ENCODE results near the gene SARDH. TPM values are rescaled to one million over a fixed set of nuclear protein-coding genes. Genes with fewer than 3 reads are reported as not detected.

The SARDH gene
- total and polyA plus RNA-seq, 11 donors = 0.19 to 1.7 (median 0.69) TPM

- ATAC-seq = peak in 1 of 4 donors; percentile 24
- WGBS, 4 donors = 53 to 68% (median 58%) methylated on average over 6 of the region's 6 CpGs
- TF ChIP-seq CTCF (IDR thresholded peaks at IDR 0.05) (no peak), POLR2A (IDR thresholded peaks at IDR 0.05) (no peak)
- Histone ChIP-seq H3K9me3 (no peaks in the 10 kb centered on the region), H3K36me3 (no peaks in the 10 kb centered on the region), H3K4me3 (no peak overlapping the region), H3K4me1 (no peaks in the 10 kb centered on the region), H3K27me3 (peaks cover 0 to 17% (median 0%) of the 10 kb centered on the region in 9 donors), H3K27ac (no peak overlapping the region)
- intact Hi-C loops (cut with DNase I) = no loop called here
- no peak for DNase-seq
Observed at GRCh38 chr9:133635098-133635497, 103.1 kb downstream of the SARDH start.

- Histone ChIP-seq H3K27me3 (peaks cover 0 to 17% (median 0%) of the 10 kb centered on the region in 9 donors), H3K4me3 (no peak overlapping the region), H3K4me1 (no peaks in the 10 kb centered on the region), H3K27ac (no peak overlapping the region), H3K9me3 (no peaks in the 10 kb centered on the region), H3K36me3 (no peaks in the 10 kb centered on the region)
- TF ChIP-seq POLR2A (IDR thresholded peaks at IDR 0.05) (no peak), CTCF (IDR thresholded peaks at IDR 0.05) (no peak)
- intact Hi-C loops (cut with DNase I) = no loop called here
- ATAC-seq (no peak), DNase-seq (no peak)
- 42 to 57% (median 49%) methylated on average over 13 to 24 of the region's 24 CpGs for WGBS, 4 donors
Observed at GRCh38 chr9:133634081-133634691, 104.0 kb downstream of the SARDH start.

- Histone ChIP-seq H3K9me3 (no peaks in the 10 kb centered on the region), H3K27ac (no peak overlapping the region), H3K27me3 (peaks cover 0 to 17% (median 0%) of the 10 kb centered on the region in 9 donors), H3K4me1 (no peaks in the 10 kb centered on the region), H3K36me3 (no peaks in the 10 kb centered on the region), H3K4me3 (no peak overlapping the region)
- DNase-seq (no peak), ATAC-seq (no peak)
- no peak for TF ChIP-seq POLR2A (IDR thresholded peaks at IDR 0.05)
- no peak for TF ChIP-seq CTCF (IDR thresholded peaks at IDR 0.05)
- WGBS, 4 donors = 62 to 81% (median 66%) methylated on average over 8 of the region's 8 CpGs
- intact Hi-C loops (cut with DNase I) = no loop called here
Observed at GRCh38 chr9:133633681-133634080, 104.5 kb downstream of the SARDH start.

- Histone ChIP-seq H3K27me3 (peaks cover 0 to 17% (median 0%) of the 10 kb centered on the region in 9 donors), H3K27ac (no peak overlapping the region), H3K4me1 (no peaks in the 10 kb centered on the region), H3K36me3 (no peaks in the 10 kb centered on the region), H3K9me3 (no peaks in the 10 kb centered on the region), H3K4me3 (no peak overlapping the region)
- intact Hi-C loops (cut with DNase I) = no loop called here
- ATAC-seq (no peak), DNase-seq (no peak)
- WGBS, 4 donors = 54 to 70% (median 66%) methylated on average over 21 to 27 of the region's 27 CpGs
- TF ChIP-seq CTCF (IDR thresholded peaks at IDR 0.05) (no peak), POLR2A (IDR thresholded peaks at IDR 0.05) (no peak)
Observed at GRCh38 chr9:133632806-133633680, 105.1 kb downstream of the SARDH start.

All from heart left ventricle (tissue), 16 donors.